GM12891 (cell line): ENCODE results near the gene CFAP52.
"Not testable (repeated sequence)": the region's sequence is repeated elsewhere in the genome, so short reads cannot be mapped to it uniquely, and the experiment has no call there.

Experiments used
- DNase-seq: peaks from one replicate; pipeline ENCODE4 v3.0.0; 2011; ENCODE audit warnings: low spot score; ENCODE audit not compliant: insufficient read length
- FAIRE-seq: peaks from 2 replicates; lab custom pipeline; 2011; peaks lifted over from hg19 to GRCh38; lab: Jason Lieb, UNC
- PAX5 ChIP-seq: IDR thresholded peaks from 2 replicates; pipeline ENCODE4 v1.6.1; 2011; ENCODE audit warnings: low read length, moderate library complexity, mild to moderate bottlenecking; ENCODE audit not compliant: insufficient read depth, severe bottlenecking
- POLR2A ChIP-seq: IDR thresholded peaks from 2 replicates; pipeline ENCODE4 v1.6.1; 2011; ENCODE audit warnings: low read depth, low read length, control low read depth
- POLR2AphosphoS5 ChIP-seq: IDR thresholded peaks from 2 replicates; pipeline ENCODE4 v1.6.1; 2011; ENCODE audit warnings: low read depth, low read length, control low read depth
- POU2F2 ChIP-seq: IDR thresholded peaks from 2 replicates; pipeline ENCODE4 v1.6.1; 2011; ENCODE audit warnings: low read depth, mild to moderate bottlenecking, control low read depth, low read length, moderate library complexity
- SPI1 ChIP-seq: IDR thresholded peaks from 2 replicates; pipeline ENCODE4 v1.6.1; 2011; ENCODE audit warnings: low read depth, low read length, control low read depth
- TAF1 ChIP-seq: IDR thresholded peaks from 2 replicates; pipeline ENCODE4 v1.6.1; 2011; ENCODE audit warnings: low read depth, low read length, control low read depth

Gene CFAP52

GRCh38 chr17:9644910-9645751 lies 68.7 kb downstream of the CFAP52 start, which contains the start of gene USP43:
Gene USP43 (plus strand): TSS chr17:9645517. CDS start chr17:9645633, 116 bp downstream.
- FAIRE-seq (no peak), DNase-seq (peak; percentile 42)

GRCh38 chr17:9645851-9646545 lies 69.6 kb downstream of the CFAP52 start:
- no peak for FAIRE-seq

More at GRCh38 chr17:9644910-9645751, 68.7 kb downstream of the CFAP52 start, which contains the start of gene USP43:
- no peak for TF ChIP-seq POLR2AphosphoS5
- no peak for TF ChIP-seq POLR2A
- no peak for TF ChIP-seq TAF1
- no peak for TF ChIP-seq SPI1

GRCh38 chr17:9646546-9646885 lies 70.1 kb downstream of the CFAP52 start:
- TF ChIP-seq TAF1, result no peak
- FAIRE-seq (no peak), DNase-seq (no peak)

More at GRCh38 chr17:9645851-9646545, 69.6 kb downstream of the CFAP52 start:
- peak; percentile 42 for DNase-seq
- TF ChIP-seq POLR2AphosphoS5 (no peak), POLR2A (no peak), POU2F2 (no peak), PAX5 (no peak)

- DNase-seq, result no peak
- no peak for FAIRE-seq
- no peak for TF ChIP-seq POLR2AphosphoS5
These were observed 70.6 kb downstream of the CFAP52 start for GRCh38 chr17:9647014-9647413.

- no peak for TF ChIP-seq POU2F2
- no peak for TF ChIP-seq PAX5
- no peak for TF ChIP-seq SPI1
- no peak for TF ChIP-seq POLR2A
- TF ChIP-seq POLR2AphosphoS5, result no peak
- TF ChIP-seq TAF1, result no peak
- FAIRE-seq (no peak), DNase-seq (no peak)
These were observed 72.2 kb downstream of the CFAP52 start for GRCh38 chr17:9648521-9649110.

- DNase-seq (no peak), FAIRE-seq (no peak)
- TF ChIP-seq POLR2A, result no peak
These were observed 82.3 kb downstream of the CFAP52 start for GRCh38 chr17:9658593-9659211.

- no peak for FAIRE-seq
- TF ChIP-seq PAX5 (no peak), TAF1 (no peak), POU2F2 (no peak), POLR2A (no peak), POLR2AphosphoS5 (no peak), SPI1 (no peak)
- DNase-seq, result no peak
These were observed 84.6 kb downstream of the CFAP52 start for GRCh38 chr17:9661027-9661426.

- not testable (repeated sequence) for FAIRE-seq, DNase-seq
These were observed 87.1 kb downstream of the CFAP52 start for GRCh38 chr17:9663511-9663910.

GRCh38 chr17:9666461-9667050 lies 90.1 kb downstream of the CFAP52 start:
- no peak for TF ChIP-seq POLR2AphosphoS5
- TF ChIP-seq POU2F2, result no peak
- no peak for TF ChIP-seq POLR2A
- no peak for TF ChIP-seq TAF1
- no peak for TF ChIP-seq SPI1
- no peak for DNase-seq
- FAIRE-seq, result no peak

GRCh38 chr17:9668517-9668916 lies 92.1 kb downstream of the CFAP52 start:
- FAIRE-seq (no peak), DNase-seq (no peak)
- TF ChIP-seq POLR2AphosphoS5, result no peak
- TF ChIP-seq POLR2A, result no peak
- TF ChIP-seq TAF1, result no peak
- TF ChIP-seq POU2F2, result no peak
- no peak for TF ChIP-seq SPI1
- no peak for TF ChIP-seq PAX5
